Measurements from ENCODE around the gene LRRC4C. TPM values are rescaled to one million over a fixed set of nuclear protein-coding genes. Genes with fewer than 3 reads are reported as not detected.
A peak's percentile ranks its signal among the peaks of the same experiment; 100 is the strongest.

The LRRC4C gene
- total RNA-seq, 2 donors from 2014 or later = 0.95 to 3.2 TPM

DNA sequence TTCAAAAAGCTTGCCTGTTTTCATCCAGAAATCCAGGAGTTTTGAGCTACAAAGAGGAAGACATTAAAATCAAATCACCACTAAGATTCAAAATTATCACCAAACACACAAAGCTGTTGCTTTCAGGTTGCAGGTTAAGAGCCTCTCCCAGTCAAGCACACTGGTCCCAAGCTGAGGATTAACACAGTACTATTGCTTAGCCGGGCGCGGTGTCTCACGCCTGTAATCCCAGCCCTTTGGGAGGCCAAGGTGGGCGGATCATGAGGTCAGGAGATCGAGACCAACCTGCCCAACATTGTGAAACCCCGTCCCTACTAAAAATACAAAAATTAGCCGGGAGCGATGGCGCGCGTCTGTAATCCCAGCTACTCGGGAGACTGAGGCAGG lies 1165.1 kb downstream of the LRRC4C start:
- Histone ChIP-seq H3K9me3 (no peaks in the 10 kb centered on the region), H3K4me3 (no peak overlapping the region), H3K27ac (no peak overlapping the region), H3K27me3 (replicated peaks; ENCODE audit: insufficient read depth) (peaks cover 4% of the 10 kb centered on the region), H3K36me3 (no peaks in the 10 kb centered on the region), H3K4me1 (ENCODE audit: control insufficient read depth in 1 of 2, low read depth in 2 of 2) (peaks cover 4 to 33% of the 10 kb centered on the region in 2 donors)
- no peak for DNase-seq (ENCODE audit: low spot score)
- ATAC-seq (ENCODE audit: insufficient number of reproducible peaks, low FRiP score, low read depth) = no peak
- no peak for TF ChIP-seq CTCF (IDR thresholded peaks at IDR 0.05)

DNA sequence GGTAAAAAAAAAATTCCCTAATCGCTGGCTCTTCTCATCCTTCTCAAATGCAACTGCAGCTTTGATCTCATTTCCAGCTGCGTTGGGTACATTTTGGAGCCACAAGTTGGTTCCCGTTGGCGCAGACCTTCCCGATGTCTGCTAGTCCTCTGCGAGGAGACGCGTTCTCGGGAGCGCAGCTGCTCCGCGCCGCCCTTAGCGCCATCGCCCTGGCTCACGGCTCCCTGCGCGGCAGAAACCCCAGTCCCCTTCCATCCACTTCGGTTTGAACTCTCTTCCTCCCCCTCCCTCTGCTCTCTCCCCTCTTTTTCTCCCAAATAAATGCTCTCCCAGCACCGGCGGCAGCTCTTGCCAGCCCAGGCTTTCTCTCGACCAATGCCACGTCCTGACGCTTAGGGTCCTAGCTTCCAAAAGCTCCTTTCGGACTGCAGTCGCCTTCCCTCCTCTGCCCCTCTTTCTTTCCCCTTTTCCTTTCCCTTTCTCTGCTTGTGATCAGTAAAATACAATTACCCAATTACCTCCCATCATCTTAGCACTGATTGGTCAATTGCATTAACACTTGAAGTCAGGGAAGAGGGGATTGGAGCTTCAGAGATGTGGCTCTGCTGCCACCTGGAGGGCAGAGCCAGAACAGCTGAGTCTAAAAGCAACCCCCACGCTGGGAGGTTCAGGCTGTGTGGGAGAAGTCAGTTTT lies 1165.7 kb downstream of the LRRC4C start:
- peak overlapping the region; percentile 41 to 50 for H3K27ac ChIP-seq
- ATAC-seq (ENCODE audit: insufficient number of reproducible peaks, low FRiP score, low read depth) (peak; percentile 76), DNase-seq (ENCODE audit: low spot score) (no peak)
- H3K36me3 ChIP-seq = no peaks in the 10 kb centered on the region
- TF ChIP-seq CTCF (IDR thresholded peaks at IDR 0.05) = peak; percentile 87
- H3K4me1 ChIP-seq (ENCODE audit: control insufficient read depth in 1 of 2, low read depth in 2 of 2) = peaks cover 4 to 33% of the 10 kb centered on the region in 2 donors
- no peaks in the 10 kb centered on the region for H3K9me3 ChIP-seq
- H3K4me3 ChIP-seq = peak overlapping the region; percentile 76
- H3K27me3 ChIP-seq (replicated peaks; ENCODE audit: insufficient read depth) = peaks cover 4% of the 10 kb centered on the region

- no peak for TF ChIP-seq CTCF (IDR thresholded peaks at IDR 0.05)
- DNase-seq (ENCODE audit: low spot score) (no peak), ATAC-seq (ENCODE audit: insufficient number of reproducible peaks, low FRiP score, low read depth) (no peak)
- Histone ChIP-seq H3K9me3 (no peaks in the 10 kb centered on the region), H3K4me1 (ENCODE audit: control insufficient read depth in 1 of 2, low read depth in 2 of 2) (peaks cover 4 to 33% of the 10 kb centered on the region in 2 donors), H3K36me3 (no peaks in the 10 kb centered on the region), H3K27me3 (replicated peaks; ENCODE audit: insufficient read depth) (peaks cover 4% of the 10 kb centered on the region), H3K4me3 (peak overlapping the region; percentile 76), H3K27ac (peak overlapping the region in 1 of 2 donors; percentile 41)
Observed at GRCh38 chr11:40292721-40293508, 1166.5 kb downstream of the LRRC4C start.

GRCh38 chr11:40291741-40292140 lies 1167.7 kb downstream of the LRRC4C start:
- DNase-seq (ENCODE audit: low spot score) (no peak), ATAC-seq (ENCODE audit: insufficient number of reproducible peaks, low FRiP score, low read depth) (no peak)
- peaks cover 4 to 33% of the 10 kb centered on the region in 2 donors for H3K4me1 ChIP-seq (ENCODE audit: control insufficient read depth in 1 of 2, low read depth in 2 of 2)
- peak overlapping the region; percentile 76 for H3K4me3 ChIP-seq
- no peak overlapping the region for H3K27ac ChIP-seq
- peaks cover 4% of the 10 kb centered on the region for H3K27me3 ChIP-seq (replicated peaks; ENCODE audit: insufficient read depth)
- H3K36me3 ChIP-seq = no peaks in the 10 kb centered on the region
- no peaks in the 10 kb centered on the region for H3K9me3 ChIP-seq
- TF ChIP-seq CTCF (IDR thresholded peaks at IDR 0.05) = no peak

DNA sequence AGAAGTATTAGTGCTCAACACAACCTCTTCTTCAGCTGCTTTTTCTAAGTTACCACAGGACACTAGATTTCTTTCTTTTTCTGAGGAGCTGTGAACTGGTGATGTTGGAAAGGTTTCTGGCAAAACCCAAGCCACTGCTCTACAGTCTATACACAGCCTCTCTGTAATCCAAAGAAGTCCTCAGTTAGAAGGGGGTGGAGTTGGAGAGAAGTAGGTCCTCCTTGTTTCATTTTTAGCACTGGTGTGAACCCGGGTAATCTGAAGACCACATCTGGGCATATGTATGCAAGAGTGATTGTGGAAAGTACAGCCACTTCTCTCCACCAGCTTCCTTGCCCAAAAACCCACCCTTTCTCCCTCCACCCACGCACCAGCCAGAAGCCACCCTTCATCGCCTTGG lies 1168.1 kb downstream of the LRRC4C start:
- no peak overlapping the region for H3K27ac ChIP-seq
- no peak overlapping the region for H3K4me3 ChIP-seq
- TF ChIP-seq CTCF (IDR thresholded peaks at IDR 0.05) = no peak
- peaks cover 4 to 33% of the 10 kb centered on the region in 2 donors for H3K4me1 ChIP-seq (ENCODE audit: control insufficient read depth in 1 of 2, low read depth in 2 of 2)
- H3K9me3 ChIP-seq = no peaks in the 10 kb centered on the region
- no peak for DNase-seq (ENCODE audit: low spot score)
- H3K36me3 ChIP-seq = no peaks in the 10 kb centered on the region
- peaks cover 4% of the 10 kb centered on the region for H3K27me3 ChIP-seq (replicated peaks; ENCODE audit: insufficient read depth)
- no peak for ATAC-seq (ENCODE audit: insufficient number of reproducible peaks, low FRiP score, low read depth)
